ENCODE measurements around the gene RTN1. TPM values are rescaled to one million over a fixed set of nuclear protein-coding genes. Genes with fewer than 3 reads are reported as not detected.

Gene RTN1
- total and polyA plus RNA-seq, 10 of the 15 experiments (the other 5 are each of a cell fraction or from before 2014, with no cell fraction given) = 0.03 to 0.55 (median 0.13) TPM; not detected in 4

GRCh38 chr14:59782760-59783159 lies 87.8 kb downstream of the RTN1 start:
- H3K36me3 ChIP-seq (ENCODE audit: control insufficient read depth in 2 of 2, insufficient read depth in 2 of 2, low read length in 1 of 2) = no peaks in the 10 kb centered on the region
- 20% methylated on average over 2 of the region's 2 CpGs for WGBS (ENCODE audit: insufficient coverage, insufficient replicate concordance, low lambda C conversion rate, missing lambda C conversion rate)
- BruUV-seq (replicated peaks) = no TSS peak
- CTCF ChIA-PET = no interaction called here
- POLR2A ChIA-PET = interaction anchor here (1.1 kb wide), 1 partner anchor 30 kb away, joined by 3 read pairs; no protein-coding TSS in a partner anchor
- ATAC-seq (no peak), DNase-seq (ENCODE audit: low read depth, low spot score) (no peak), FAIRE-seq (no peak)
- H3K27me3 ChIP-seq (replicated peaks in 1 of 2; ENCODE audit: control insufficient read depth in 2 of 2, insufficient read depth in 2 of 2, low read length in 1 of 2) = no peaks in the 10 kb centered on the region
- TF ChIP-seq CREB1 (IDR thresholded peaks at IDR 0.05; ENCODE audit: low read depth) = no peak
- no peak for TF ChIP-seq NFIC (IDR thresholded peaks at IDR 0.05; ENCODE audit: low read depth, low read length)
- TF ChIP-seq ESRRA (IDR thresholded peaks at IDR 0.05; ENCODE audit: low read length) = no peak
- no peak for TF ChIP-seq RFX5 (IDR thresholded peaks at IDR 0.05; ENCODE audit: low read depth, low read length)
- no peak for TF ChIP-seq CBX5 (IDR thresholded peaks at IDR 0.05; ENCODE audit: low read depth)
- no peak for TF ChIP-seq SUZ12 (IDR thresholded peaks at IDR 0.05; ENCODE audit: unreplicated experiment)
- TF ChIP-seq CEBPB (IDR thresholded peaks at IDR 0.05; ENCODE audit: borderline replicate concordance in 1 of 2, low read depth in 2 of 2, low read length in 2 of 2) = no peak
- TF ChIP-seq RELB (IDR thresholded peaks at IDR 0.05; ENCODE audit: low read depth) = no peak
- no peak for TF ChIP-seq FOXM1 (IDR thresholded peaks at IDR 0.05; ENCODE audit: low read depth, low read length)
- TF ChIP-seq NFYA (IDR thresholded peaks at IDR 0.05; ENCODE audit: borderline replicate concordance, low read depth, low read length) = no peak
- no peak for TF ChIP-seq BRCA1 (IDR thresholded peaks at IDR 0.05; ENCODE audit: low read depth, low read length)
- no peaks in the 10 kb centered on the region for H3K79me2 ChIP-seq (ENCODE audit: control insufficient read depth, insufficient read depth, low read length)
- in situ Hi-C loops (cut with MboI) = no loop called here
- RAD21 ChIA-PET (ENCODE audit: unreplicated experiment) = no interaction called here
- H3K4me1 ChIP-seq (ENCODE audit: control insufficient read depth, insufficient read depth, low read length) = 0 out of 2 replicates have a peak, but pooled peaks cover 4% of the 10 kb centered on the region
- no peak overlapping the region for H3K9ac ChIP-seq (ENCODE audit: control insufficient read depth, insufficient read depth, low read length)
- SMC1A ChIA-PET (ENCODE audit: uncharacterized antibody, unreplicated experiment) = interaction anchor here (0.9 kb wide), 1 partner anchor 62 kb away, joined by 3 read pairs; no protein-coding TSS in a partner anchor
- H2AFZ ChIP-seq (ENCODE audit: control insufficient read depth, low read depth, low read length) = no peak overlapping the region
- H3K9me3 ChIP-seq (replicated peaks; ENCODE audit: control insufficient read depth, insufficient read depth, low read length) = no peaks in the 10 kb centered on the region
- no peak overlapping the region for H3K27ac ChIP-seq (ENCODE audit: control insufficient read depth, insufficient read depth)
- intact Hi-C loops (cut with micrococcal nuclease; ENCODE audit: unreplicated experiment) = no loop called here
- no peaks in the 10 kb centered on the region for H4K20me1 ChIP-seq (ENCODE audit: control insufficient read depth, insufficient read depth)
- H3K4me3 ChIP-seq = no peak overlapping the region
- H3K4me2 ChIP-seq (ENCODE audit: control insufficient read depth, insufficient read depth) = no peak overlapping the region
